ENCODE data around the gene TMEM42. TPM values are rescaled to one million over a fixed set of nuclear protein-coding genes. Genes with fewer than 3 reads are reported as not detected.

Gene TMEM42
- total RNA-seq, 1 experiment from 2014 or later, result 12.3 TPM

GRCh38 chr3:44890852-44891251 lies 29.1 kb downstream of the TMEM42 start:
- peaks cover 7% of the 10 kb centered on the region for H3K36me3 Mint-ChIP-seq (ENCODE audit: insufficient read depth, unreplicated experiment)
- TF ChIP-seq CTCF (IDR thresholded peaks at IDR 0.05; ENCODE audit: unreplicated experiment), result no peak
- no TSS peak for BruUV-seq (replicated peaks)
- CTCF ChIA-PET, result no interaction called here
- DNase-seq, result no peak
- no peak overlapping the region for H3K27ac Mint-ChIP-seq (ENCODE audit: unreplicated experiment)
- no peak overlapping the region for H3K4me3 Mint-ChIP-seq (ENCODE audit: low read depth, unreplicated experiment)
- no peaks in the 10 kb centered on the region for H3K27me3 Mint-ChIP-seq (ENCODE audit: unreplicated experiment)
- peaks cover 34% of the 10 kb centered on the region for H3K4me1 Mint-ChIP-seq (ENCODE audit: low read depth, unreplicated experiment)
- no peaks in the 10 kb centered on the region for H3K9me3 Mint-ChIP-seq (ENCODE audit: low read depth, unreplicated experiment)
- intact Hi-C loops (cut with micrococcal nuclease; ENCODE audit: unreplicated experiment), result no loop called here

GRCh38 chr3:44892689-44893088 lies 31.0 kb downstream of the TMEM42 start:
- H3K4me3 Mint-ChIP-seq (ENCODE audit: low read depth, unreplicated experiment), result no peak overlapping the region
- no TSS peak for BruUV-seq (replicated peaks)
- DNase-seq, result no peak
- no peaks in the 10 kb centered on the region for H3K27me3 Mint-ChIP-seq (ENCODE audit: unreplicated experiment)
- CTCF ChIA-PET, result no interaction called here
- intact Hi-C loops (cut with micrococcal nuclease; ENCODE audit: unreplicated experiment), result no loop called here
- no peaks in the 10 kb centered on the region for H3K9me3 Mint-ChIP-seq (ENCODE audit: low read depth, unreplicated experiment)
- no peak for TF ChIP-seq CTCF (IDR thresholded peaks at IDR 0.05; ENCODE audit: unreplicated experiment)
- H3K27ac Mint-ChIP-seq (ENCODE audit: unreplicated experiment), result peak overlapping the region; percentile 14
- H3K4me1 Mint-ChIP-seq (ENCODE audit: low read depth, unreplicated experiment), result peaks cover 17% of the 10 kb centered on the region
- no peaks in the 10 kb centered on the region for H3K36me3 Mint-ChIP-seq (ENCODE audit: insufficient read depth, unreplicated experiment)

- H3K27ac Mint-ChIP-seq (ENCODE audit: unreplicated experiment), result peak overlapping the region; percentile 14
- peaks cover 17% of the 10 kb centered on the region for H3K4me1 Mint-ChIP-seq (ENCODE audit: low read depth, unreplicated experiment)
- no TSS peak for BruUV-seq (replicated peaks)
- H3K27me3 Mint-ChIP-seq (ENCODE audit: unreplicated experiment), result no peaks in the 10 kb centered on the region
- H3K9me3 Mint-ChIP-seq (ENCODE audit: low read depth, unreplicated experiment), result no peaks in the 10 kb centered on the region
- H3K36me3 Mint-ChIP-seq (ENCODE audit: insufficient read depth, unreplicated experiment), result no peaks in the 10 kb centered on the region
- TF ChIP-seq CTCF (IDR thresholded peaks at IDR 0.05; ENCODE audit: unreplicated experiment), result no peak
- no peak for DNase-seq
- intact Hi-C loops (cut with micrococcal nuclease; ENCODE audit: unreplicated experiment), result no loop called here
- CTCF ChIA-PET, result no interaction called here
- H3K4me3 Mint-ChIP-seq (ENCODE audit: low read depth, unreplicated experiment), result no peak overlapping the region
These were observed 31.4 kb downstream of the TMEM42 start for GRCh38 chr3:44893097-44893496.

GRCh38 chr3:44894485-44894884 lies 32.8 kb downstream of the TMEM42 start:
- Mint-ChIP-seq H3K4me1 (ENCODE audit: low read depth, unreplicated experiment) (peaks cover 17% of the 10 kb centered on the region), H3K27ac (ENCODE audit: unreplicated experiment) (no peak overlapping the region), H3K27me3 (ENCODE audit: unreplicated experiment) (no peaks in the 10 kb centered on the region), H3K9me3 (ENCODE audit: low read depth, unreplicated experiment) (no peaks in the 10 kb centered on the region), H3K36me3 (ENCODE audit: insufficient read depth, unreplicated experiment) (no peaks in the 10 kb centered on the region), H3K4me3 (ENCODE audit: low read depth, unreplicated experiment) (no peak overlapping the region)
- intact Hi-C loops (cut with micrococcal nuclease; ENCODE audit: unreplicated experiment), result no loop called here
- no peak for TF ChIP-seq CTCF (IDR thresholded peaks at IDR 0.05; ENCODE audit: unreplicated experiment)
- DNase-seq, result no peak
- CTCF ChIA-PET, result interaction anchor here (0.6 to 1.6 kb wide), 4 partner anchors 9 to 490 kb away, joined by 3 to 4 read pairs (median 4); no protein-coding TSS in a partner anchor
- no TSS peak for BruUV-seq (replicated peaks)
